ENCODE data around the gene SLC34A3. TPM values are rescaled to one million over a fixed set of nuclear protein-coding genes. Genes with fewer than 3 reads are reported as not detected.
"Not testable (repeated sequence)": the region's sequence is repeated elsewhere in the genome, so short reads cannot be mapped to it uniquely, and the experiment has no call there.

Gene SLC34A3
- total RNA-seq, 1 donor from 2014 or later, result 0.25 TPM

GRCh38 chr9:137236936-137237421 is 6.3 kb downstream of the SLC34A3 start:
- TF ChIP-seq, protein P1, sequence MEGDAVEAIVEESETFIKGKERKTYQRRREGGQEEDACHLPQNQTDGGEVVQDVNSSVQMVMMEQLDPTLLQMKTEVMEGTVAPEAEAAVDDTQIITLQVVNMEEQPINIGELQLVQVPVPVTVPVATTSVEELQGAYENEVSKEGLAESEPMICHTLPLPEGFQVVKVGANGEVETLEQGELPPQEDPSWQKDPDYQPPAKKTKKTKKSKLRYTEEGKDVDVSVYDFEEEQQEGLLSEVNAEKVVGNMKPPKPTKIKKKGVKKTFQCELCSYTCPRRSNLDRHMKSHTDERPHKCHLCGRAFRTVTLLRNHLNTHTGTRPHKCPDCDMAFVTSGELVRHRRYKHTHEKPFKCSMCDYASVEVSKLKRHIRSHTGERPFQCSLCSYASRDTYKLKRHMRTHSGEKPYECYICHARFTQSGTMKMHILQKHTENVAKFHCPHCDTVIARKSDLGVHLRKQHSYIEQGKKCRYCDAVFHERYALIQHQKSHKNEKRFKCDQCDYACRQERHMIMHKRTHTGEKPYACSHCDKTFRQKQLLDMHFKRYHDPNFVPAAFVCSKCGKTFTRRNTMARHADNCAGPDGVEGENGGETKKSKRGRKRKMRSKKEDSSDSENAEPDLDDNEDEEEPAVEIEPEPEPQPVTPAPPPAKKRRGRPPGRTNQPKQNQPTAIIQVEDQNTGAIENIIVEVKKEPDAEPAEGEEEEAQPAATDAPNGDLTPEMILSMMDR (IDR thresholded peaks at IDR 0.05; ENCODE audit: insufficient read depth, low read length, poor library complexity, severe bottlenecking), result no peak
- Histone ChIP-seq H3K36me3 (ENCODE audit: control insufficient read depth, insufficient read depth, low read length) (peaks cover 3% of the 10 kb centered on the region), H3K4me3 (ENCODE audit: low read depth, low read length) (no peak overlapping the region), H3K27me3 (ENCODE audit: control insufficient read depth, insufficient read depth, low read length) (peaks cover 39% of the 10 kb centered on the region)
- DNase-seq (ENCODE audit: low read depth), result no peak

DNA sequence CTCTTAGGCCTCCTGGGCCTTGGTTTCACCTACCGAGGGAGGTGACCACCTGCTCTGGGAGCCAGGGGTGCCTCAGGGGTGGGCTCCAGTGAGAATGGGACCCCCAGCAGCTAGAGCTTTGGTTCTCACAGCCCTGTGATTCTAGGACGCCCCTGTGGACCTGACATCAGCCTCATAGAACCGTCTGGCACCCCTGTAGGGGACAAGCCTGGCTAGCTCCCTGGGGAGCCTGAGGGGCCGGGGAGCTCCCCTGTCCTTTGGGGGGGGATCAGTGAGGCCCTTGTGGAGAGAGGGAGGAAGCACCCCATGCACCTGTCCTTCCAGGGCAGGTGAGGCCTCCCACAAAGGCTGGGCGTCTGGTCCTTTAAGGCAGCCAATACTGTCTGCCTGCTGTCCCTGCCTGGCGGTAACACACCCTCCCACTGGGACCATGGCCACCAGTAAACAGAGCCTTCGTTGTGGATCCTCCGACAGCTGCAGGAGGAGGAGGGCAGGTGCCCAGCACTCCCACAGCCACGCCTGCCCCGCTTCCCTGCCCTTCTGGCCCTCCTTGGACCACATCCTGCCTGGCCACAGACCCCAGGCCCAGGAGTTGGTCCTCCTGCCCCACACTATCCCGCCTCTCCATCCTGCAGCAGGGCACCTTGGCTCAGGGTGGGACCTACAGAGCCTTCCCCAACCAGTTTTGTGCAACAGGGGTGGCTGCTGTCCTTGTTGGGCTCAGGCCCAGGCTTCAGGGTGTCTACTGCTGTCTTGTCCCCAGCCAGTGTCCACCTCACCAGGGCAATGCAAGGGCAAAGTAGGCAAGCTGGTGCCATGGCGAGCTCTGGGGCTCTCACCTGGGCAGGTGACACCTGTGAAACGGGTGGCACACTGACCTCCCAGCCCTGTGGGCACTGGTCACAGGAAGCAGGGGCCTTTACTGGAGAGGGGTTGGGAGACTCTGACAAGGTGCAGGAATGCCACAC is 7.3 kb downstream of the SLC34A3 start:
- Histone ChIP-seq H3K4me3 (ENCODE audit: low read depth, low read length) (no peak overlapping the region), H3K27me3 (ENCODE audit: control insufficient read depth, insufficient read depth, low read length) (peaks cover 28% of the 10 kb centered on the region), H3K36me3 (ENCODE audit: control insufficient read depth, insufficient read depth, low read length) (peaks cover 7% of the 10 kb centered on the region)
- no peak for DNase-seq (ENCODE audit: low read depth)
- TF ChIP-seq, protein P1 (IDR thresholded peaks at IDR 0.05; ENCODE audit: insufficient read depth, low read length, poor library complexity, severe bottlenecking), result no peak

GRCh38 chr9:137239541-137240200 is 9.0 kb downstream of the SLC34A3 start:
- DNase-seq (ENCODE audit: low read depth), result not testable (repeated sequence)
- Histone ChIP-seq H3K4me3 (ENCODE audit: low read depth, low read length) (peak overlapping the region; percentile 81), H3K36me3 (ENCODE audit: control insufficient read depth, insufficient read depth, low read length) (peaks cover 10% of the 10 kb centered on the region), H3K27me3 (ENCODE audit: control insufficient read depth, insufficient read depth, low read length) (peaks cover 13% of the 10 kb centered on the region)

GRCh38 chr9:137240318-137240840 is 9.7 kb downstream of the SLC34A3 start:
- Histone ChIP-seq H3K4me3 (ENCODE audit: low read depth, low read length) (peak overlapping the region; percentile 81), H3K27me3 (ENCODE audit: control insufficient read depth, insufficient read depth, low read length) (peaks cover 7% of the 10 kb centered on the region), H3K36me3 (ENCODE audit: control insufficient read depth, insufficient read depth, low read length) (peaks cover 10% of the 10 kb centered on the region)
- TF ChIP-seq, protein P1 (IDR thresholded peaks at IDR 0.05; ENCODE audit: insufficient read depth, low read length, poor library complexity, severe bottlenecking), result no peak
- no peak for DNase-seq (ENCODE audit: low read depth)

DNA sequence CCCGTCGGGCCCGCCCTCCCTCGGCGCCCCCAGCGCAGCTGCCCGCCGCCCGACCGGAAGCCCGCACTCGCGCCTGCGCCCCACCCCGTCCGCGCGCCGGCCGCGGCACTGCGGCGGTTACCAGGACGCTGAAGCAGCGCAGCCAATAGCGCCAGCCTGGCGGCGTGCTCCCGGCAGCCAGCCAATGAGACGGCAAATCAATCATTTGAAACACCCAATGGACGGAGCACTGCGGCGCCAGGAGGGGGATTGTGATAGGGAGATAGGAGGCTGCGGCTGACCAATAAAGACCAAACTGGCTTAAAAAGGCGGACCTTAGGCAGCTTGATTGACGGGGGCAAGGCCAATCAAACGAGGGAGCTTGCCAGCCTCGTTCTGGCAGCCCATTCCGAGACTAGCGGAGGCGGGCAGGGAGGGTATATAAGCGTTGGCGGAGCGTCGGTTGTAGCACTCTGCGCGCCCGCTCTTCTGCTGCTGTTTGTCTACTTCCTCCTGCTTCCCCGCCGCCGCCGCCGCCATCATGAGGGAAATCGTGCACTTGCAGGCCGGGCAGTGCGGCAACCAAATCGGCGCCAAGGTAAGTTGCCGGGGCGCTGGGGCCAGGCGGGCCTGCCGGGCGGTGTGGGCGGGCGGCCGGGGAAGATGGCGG is 10.3 kb downstream of the SLC34A3 start, which contains the start of gene TUBB4B:
TSS of gene TUBB4B (plus strand) at position 447 of the 649 bp plus-strand sequence. CDS start at position 521, 74 bp downstream.
- DNase-seq (ENCODE audit: low read depth), result peak; percentile 98
- TF ChIP-seq, protein P1 (IDR thresholded peaks at IDR 0.05; ENCODE audit: insufficient read depth, low read length, poor library complexity, severe bottlenecking), result no peak
- peaks cover 10% of the 10 kb centered on the region for H3K36me3 ChIP-seq (ENCODE audit: control insufficient read depth, insufficient read depth, low read length)
- peak within 1 kb of the TSS; percentile 96 for H3K4me3 ChIP-seq (ENCODE audit: low read depth, low read length)
- H3K27me3 ChIP-seq (ENCODE audit: control insufficient read depth, insufficient read depth, low read length), result peaks cover 4% of the 10 kb centered on the region
